Activated naive CD8-positive, alpha-beta T cell treated with anti-CD3 and anti-CD28 coated beads, Interleukin-2, amount 50 U/mL, for 24 hours (primary cell): Measurements from ENCODE around the gene LPGAT1.
"Not testable (repeated sequence)": the region's sequence is repeated elsewhere in the genome, so short reads cannot be mapped to it uniquely, and the experiment has no call there.

Experiments used
- ATAC-seq: fragments of 150-1000 bp; cut with Tn5 transposase; one replicate; pipeline ENCODE4 v1.10.0; 2021
- DNase-seq: peaks from one replicate; pipeline ENCODE4 v3.0.0; 2021
- H3K27ac Mint-ChIP-seq: one replicate; pipeline ENCODE4 v1.8.0; 2021; ENCODE audit warnings: mild to moderate bottlenecking, mixed read lengths
- H3K27me3 Mint-ChIP-seq: one replicate; pipeline ENCODE4 v1.8.0; 2021; ENCODE audit warnings: mixed read lengths
- H3K36me3 Mint-ChIP-seq: one replicate; pipeline ENCODE4 v1.8.0; 2021; ENCODE audit warnings: low read depth, mixed read lengths
- H3K4me1 Mint-ChIP-seq: one replicate; pipeline ENCODE4 v1.8.0; 2021; ENCODE audit warnings: mixed read lengths
- H3K4me3 Mint-ChIP-seq: one replicate; pipeline ENCODE4 v1.8.0; 2021; ENCODE audit warnings: mild to moderate bottlenecking, moderate library complexity, mixed read lengths
- H3K9me3 Mint-ChIP-seq: one replicate; pipeline ENCODE4 v1.8.0; 2021; ENCODE audit warnings: mixed read lengths

Gene LPGAT1

GRCh38 chr1:211724687-211725196 is 105.8 kb downstream of the LPGAT1 start:
- DNase-seq (no peak), ATAC-seq (no peak)
- Mint-ChIP-seq H3K4me1 (no peaks in the 10 kb centered on the region), H3K36me3 (no peaks in the 10 kb centered on the region), H3K27me3 (no peaks in the 10 kb centered on the region), H3K9me3 (peaks cover 4% of the 10 kb centered on the region), H3K27ac (no peak overlapping the region), H3K4me3 (no peak overlapping the region)

GRCh38 chr1:211723273-211723672 is 107.3 kb downstream of the LPGAT1 start:
- no peaks in the 10 kb centered on the region for H3K27me3 Mint-ChIP-seq

GRCh38 chr1:211722277-211723175 is 108.0 kb downstream of the LPGAT1 start:
- no peak overlapping the region for H3K4me3 Mint-ChIP-seq
- no peaks in the 10 kb centered on the region for H3K4me1 Mint-ChIP-seq
- no peaks in the 10 kb centered on the region for H3K27me3 Mint-ChIP-seq
- H3K36me3 Mint-ChIP-seq: no peaks in the 10 kb centered on the region
- peaks cover 4% of the 10 kb centered on the region for H3K9me3 Mint-ChIP-seq
- H3K27ac Mint-ChIP-seq: no peak overlapping the region
- DNase-seq: no peak
- ATAC-seq: no peak

More at GRCh38 chr1:211723273-211723672, 107.3 kb downstream of the LPGAT1 start:
- Mint-ChIP-seq H3K27ac (no peak overlapping the region), H3K4me3 (no peak overlapping the region), H3K4me1 (no peaks in the 10 kb centered on the region), H3K36me3 (no peaks in the 10 kb centered on the region), H3K9me3 (peaks cover 4% of the 10 kb centered on the region)
- ATAC-seq: no peak
- DNase-seq: no peak

- H3K9me3 Mint-ChIP-seq, DNase-seq, H3K4me3 Mint-ChIP-seq, H3K27me3 Mint-ChIP-seq, H3K27ac Mint-ChIP-seq, H3K36me3 Mint-ChIP-seq, H3K4me1 Mint-ChIP-seq, ATAC-seq: not testable (repeated sequence)
These were observed 114.0 kb downstream of the LPGAT1 start for GRCh38 chr1:211716555-211716954.

GRCh38 chr1:211715971-211716370 is 114.6 kb downstream of the LPGAT1 start:
- no peaks in the 10 kb centered on the region for H3K27me3 Mint-ChIP-seq
- H3K27ac Mint-ChIP-seq: no peak overlapping the region
- H3K4me3 Mint-ChIP-seq: no peak overlapping the region
- DNase-seq: no peak
- H3K4me1 Mint-ChIP-seq: no peaks in the 10 kb centered on the region
- no peak for ATAC-seq
- H3K36me3 Mint-ChIP-seq: no peaks in the 10 kb centered on the region
- peaks cover 4% of the 10 kb centered on the region for H3K9me3 Mint-ChIP-seq

GRCh38 chr1:211714154-211714553 is 116.4 kb downstream of the LPGAT1 start:
- Mint-ChIP-seq H3K27ac (no peak overlapping the region), H3K4me1 (no peaks in the 10 kb centered on the region), H3K4me3 (no peak overlapping the region), H3K9me3 (no peaks in the 10 kb centered on the region), H3K36me3 (no peaks in the 10 kb centered on the region), H3K27me3 (no peaks in the 10 kb centered on the region)
- no peak for ATAC-seq
- no peak for DNase-seq

- H3K4me1 Mint-ChIP-seq: no peaks in the 10 kb centered on the region
- H3K27me3 Mint-ChIP-seq: no peaks in the 10 kb centered on the region
- ATAC-seq (no peak), DNase-seq (no peak)
- H3K4me3 Mint-ChIP-seq: no peak overlapping the region
- no peak overlapping the region for H3K27ac Mint-ChIP-seq
- H3K36me3 Mint-ChIP-seq: no peaks in the 10 kb centered on the region
- no peaks in the 10 kb centered on the region for H3K9me3 Mint-ChIP-seq
These were observed 117.3 kb downstream of the LPGAT1 start for GRCh38 chr1:211713231-211713630.

GRCh38 chr1:211711315-211711705 is 119.3 kb downstream of the LPGAT1 start:
- Mint-ChIP-seq H3K4me3 (no peak overlapping the region), H3K27ac (no peak overlapping the region), H3K27me3 (no peaks in the 10 kb centered on the region), H3K36me3 (no peaks in the 10 kb centered on the region), H3K9me3 (no peaks in the 10 kb centered on the region), H3K4me1 (no peaks in the 10 kb centered on the region)
- DNase-seq (no peak), ATAC-seq (no peak)

- DNase-seq: no peak
- Mint-ChIP-seq H3K4me1 (no peaks in the 10 kb centered on the region), H3K4me3 (no peak overlapping the region), H3K27me3 (no peaks in the 10 kb centered on the region), H3K36me3 (no peaks in the 10 kb centered on the region), H3K27ac (no peak overlapping the region), H3K9me3 (no peaks in the 10 kb centered on the region)
- no peak for ATAC-seq
These were observed 119.8 kb downstream of the LPGAT1 start for GRCh38 chr1:211710566-211711314.

GRCh38 chr1:211708926-211709325 is 121.6 kb downstream of the LPGAT1 start:
- no peaks in the 10 kb centered on the region for H3K27me3 Mint-ChIP-seq
- H3K36me3 Mint-ChIP-seq: no peaks in the 10 kb centered on the region
- no peak overlapping the region for H3K4me3 Mint-ChIP-seq
- H3K4me1 Mint-ChIP-seq: no peaks in the 10 kb centered on the region
- no peak for ATAC-seq
- no peak overlapping the region for H3K27ac Mint-ChIP-seq
- DNase-seq: no peak
- no peaks in the 10 kb centered on the region for H3K9me3 Mint-ChIP-seq

- Mint-ChIP-seq H3K36me3 (no peaks in the 10 kb centered on the region), H3K9me3 (no peaks in the 10 kb centered on the region), H3K27ac (no peak overlapping the region), H3K27me3 (no peaks in the 10 kb centered on the region), H3K4me3 (no peak overlapping the region), H3K4me1 (no peaks in the 10 kb centered on the region)
- DNase-seq (no peak), ATAC-seq (no peak)
These were observed 122.6 kb downstream of the LPGAT1 start for GRCh38 chr1:211708006-211708405.

GRCh38 chr1:211705467-211706091 is 125.0 kb downstream of the LPGAT1 start:
- no peaks in the 10 kb centered on the region for H3K27me3 Mint-ChIP-seq
- no peak overlapping the region for H3K4me3 Mint-ChIP-seq
- no peaks in the 10 kb centered on the region for H3K36me3 Mint-ChIP-seq
- no peaks in the 10 kb centered on the region for H3K4me1 Mint-ChIP-seq
- ATAC-seq (no peak), DNase-seq (no peak)
- H3K9me3 Mint-ChIP-seq: no peaks in the 10 kb centered on the region
- no peak overlapping the region for H3K27ac Mint-ChIP-seq

- DNase-seq: no peak
- ATAC-seq: no peak
- H3K27ac Mint-ChIP-seq: no peak overlapping the region
- H3K4me3 Mint-ChIP-seq: no peak overlapping the region
- no peaks in the 10 kb centered on the region for H3K36me3 Mint-ChIP-seq
- no peaks in the 10 kb centered on the region for H3K27me3 Mint-ChIP-seq
- H3K9me3 Mint-ChIP-seq: no peaks in the 10 kb centered on the region
- peaks cover under 1% of the 10 kb centered on the region for H3K4me1 Mint-ChIP-seq
These were observed 126.0 kb downstream of the LPGAT1 start for GRCh38 chr1:211704543-211704942.

- H3K27me3 Mint-ChIP-seq: no peaks in the 10 kb centered on the region
- no peaks in the 10 kb centered on the region for H3K9me3 Mint-ChIP-seq
- DNase-seq (no peak), ATAC-seq (no peak)
- H3K27ac Mint-ChIP-seq: no peak overlapping the region
- no peaks in the 10 kb centered on the region for H3K36me3 Mint-ChIP-seq
- no peak overlapping the region for H3K4me3 Mint-ChIP-seq
- peaks cover 4% of the 10 kb centered on the region for H3K4me1 Mint-ChIP-seq
These were observed 126.6 kb downstream of the LPGAT1 start for GRCh38 chr1:211703812-211704537.
